IgD-negative memory B cell (primary cell): ENCODE results near the gene MAD1L1. TPM values are rescaled to one million over a fixed set of nuclear protein-coding genes. Genes with fewer than 3 reads are reported as not detected.
A peak's percentile ranks its signal among the peaks of the same experiment; 100 is the strongest.

Experiments used
- H3K27ac Mint-ChIP-seq, 3 donors: one replicate each; pipeline ENCODE4 v1.8.0; 2020 to 2022; ENCODE audit warnings: mild to moderate bottlenecking in 3 of 3, mixed read lengths in 3 of 3, moderate library complexity in 1 of 3
- H3K27me3 Mint-ChIP-seq: one replicate; pipeline ENCODE4 v1.8.0; 2021; ENCODE audit warnings: mixed read lengths
- H3K36me3 Mint-ChIP-seq: one replicate; pipeline ENCODE4 v1.8.0; 2020; ENCODE audit warnings: mild to moderate bottlenecking, mixed read lengths
- H3K4me1 Mint-ChIP-seq, 3 donors: one replicate each; pipeline ENCODE4 v1.8.0; 2020 to 2022; ENCODE audit warnings: mixed read lengths in 3 of 3, mild to moderate bottlenecking in 1 of 3
- H3K4me3 Mint-ChIP-seq, 4 donors: one replicate each; pipeline ENCODE4 v1.8.0; 2020 to 2022; ENCODE audit warnings: mild to moderate bottlenecking in 4 of 4, mixed read lengths in 4 of 4, moderate library complexity in 3 of 4
- H3K9me3 Mint-ChIP-seq, 3 donors: one replicate each; pipeline ENCODE4 v1.8.0; 2020 to 2021; ENCODE audit warnings: mixed read lengths in 3 of 3, mild to moderate bottlenecking in 1 of 3
- polyA plus RNA-seq: library from polyadenylated mRNA; unstranded; fragments of 300-500 nt; fragmentation: Illumina TruSeq; gene quantifications from one replicate; pipeline ENCODE4 v1.2.3, GENCODE V29; 2021

Gene MAD1L1
- polyA plus RNA-seq, 1 donor from 2014 or later, result 133 TPM

DNA sequence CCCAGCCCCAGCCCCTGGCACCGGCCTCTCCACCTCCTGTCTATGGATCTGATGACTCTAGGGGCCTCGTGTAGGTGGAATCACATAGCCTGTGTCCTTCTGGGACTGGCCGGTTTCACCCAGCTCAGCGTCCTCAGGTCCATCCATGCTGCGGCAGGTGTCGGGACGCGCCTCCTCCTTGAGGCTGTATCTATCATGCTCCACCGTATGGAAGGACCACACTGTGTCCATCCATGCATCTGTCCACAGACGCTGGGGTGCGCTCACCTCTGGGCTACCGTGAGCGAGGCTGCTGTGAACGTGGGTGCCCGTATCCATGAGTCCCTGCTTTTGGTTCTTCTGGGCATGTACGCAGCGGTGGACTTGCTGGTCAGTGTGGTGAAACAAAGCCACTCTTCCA lies 281.1 kb downstream of the MAD1L1 start:
- Mint-ChIP-seq H3K4me1 (peaks cover 5 to 7% (median 6%) of the 10 kb centered on the region in 3 donors), H3K27ac (peak overlapping the region in 1 of 3 donors; percentile 87)

DNA sequence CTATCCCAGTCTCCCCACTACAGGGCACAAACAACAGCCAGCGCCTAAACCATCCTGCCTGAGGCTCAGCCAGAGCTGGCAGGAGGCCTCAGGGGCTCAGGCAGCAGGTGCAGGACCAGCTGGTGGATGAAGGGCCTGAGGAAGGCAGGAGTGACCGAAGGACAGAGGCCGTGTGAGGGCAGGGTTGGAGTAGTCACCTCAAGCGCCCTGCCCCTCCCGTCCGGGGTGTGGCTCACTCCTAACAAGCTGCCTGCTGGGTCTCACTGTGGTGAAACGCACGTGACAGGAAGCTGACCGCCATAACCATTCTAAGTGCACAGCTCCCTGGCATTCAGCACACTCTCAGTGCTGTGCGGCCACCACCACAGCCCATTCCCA lies 281.6 kb downstream of the MAD1L1 start:
- H3K36me3 Mint-ChIP-seq, result peaks cover 2% of the 10 kb centered on the region

More for the DNA sequence above, 281.1 kb downstream of the MAD1L1 start:
- H3K36me3 Mint-ChIP-seq, result peaks cover 2% of the 10 kb centered on the region
- H3K4me3 Mint-ChIP-seq, result no peak overlapping the region
- no peaks in the 10 kb centered on the region for H3K9me3 Mint-ChIP-seq
- H3K27me3 Mint-ChIP-seq, result no peaks in the 10 kb centered on the region

DNA sequence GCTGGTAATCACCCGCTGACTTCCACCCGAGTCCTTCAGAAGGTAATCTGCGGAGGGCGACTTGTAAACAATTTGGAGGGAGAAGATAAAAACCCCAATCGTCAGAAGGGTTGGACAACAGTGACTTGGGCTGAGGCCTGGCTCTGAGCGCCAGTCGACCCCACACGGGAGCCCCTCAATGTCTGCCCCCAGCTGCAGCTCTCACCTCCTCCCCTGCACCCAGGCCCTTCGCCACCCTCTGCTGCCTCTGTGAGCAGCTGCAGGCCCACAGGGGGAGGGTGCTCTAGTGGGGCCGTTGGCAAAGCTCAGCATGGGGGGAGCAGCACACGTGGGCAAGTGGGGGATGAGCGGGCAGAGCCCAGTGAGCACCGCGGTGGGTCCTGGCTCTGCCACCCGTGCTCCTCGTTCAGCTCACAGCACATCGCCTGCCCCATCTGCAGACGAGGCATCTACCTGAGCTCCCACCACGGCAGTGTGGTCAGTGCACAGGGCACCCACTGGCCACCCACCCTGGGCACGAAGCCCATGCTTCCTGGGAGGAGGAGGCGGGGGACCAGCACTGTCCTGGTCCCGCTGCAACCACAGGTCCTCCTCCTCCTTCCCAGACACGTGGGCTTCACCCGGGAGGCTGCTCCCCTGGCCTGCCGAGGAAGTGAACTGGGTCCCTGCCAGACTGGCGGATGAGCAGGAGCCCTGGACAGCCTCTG lies 282.1 kb downstream of the MAD1L1 start:
- H3K36me3 Mint-ChIP-seq, result peaks cover 2% of the 10 kb centered on the region
- H3K4me3 Mint-ChIP-seq, result no peak overlapping the region
- H3K27me3 Mint-ChIP-seq, result no peaks in the 10 kb centered on the region
- H3K4me1 Mint-ChIP-seq, result peaks cover 5 to 7% (median 6%) of the 10 kb centered on the region in 3 donors
- no peaks in the 10 kb centered on the region for H3K9me3 Mint-ChIP-seq
- H3K27ac Mint-ChIP-seq, result no peak overlapping the region

More for the DNA sequence above, 281.6 kb downstream of the MAD1L1 start:
- H3K9me3 Mint-ChIP-seq, result no peaks in the 10 kb centered on the region
- no peaks in the 10 kb centered on the region for H3K27me3 Mint-ChIP-seq
- peaks cover 5 to 7% (median 6%) of the 10 kb centered on the region in 3 donors for H3K4me1 Mint-ChIP-seq
- no peak overlapping the region for H3K4me3 Mint-ChIP-seq
- H3K27ac Mint-ChIP-seq, result peak overlapping the region in 2 of 3 donors; percentile 53 to 87

DNA sequence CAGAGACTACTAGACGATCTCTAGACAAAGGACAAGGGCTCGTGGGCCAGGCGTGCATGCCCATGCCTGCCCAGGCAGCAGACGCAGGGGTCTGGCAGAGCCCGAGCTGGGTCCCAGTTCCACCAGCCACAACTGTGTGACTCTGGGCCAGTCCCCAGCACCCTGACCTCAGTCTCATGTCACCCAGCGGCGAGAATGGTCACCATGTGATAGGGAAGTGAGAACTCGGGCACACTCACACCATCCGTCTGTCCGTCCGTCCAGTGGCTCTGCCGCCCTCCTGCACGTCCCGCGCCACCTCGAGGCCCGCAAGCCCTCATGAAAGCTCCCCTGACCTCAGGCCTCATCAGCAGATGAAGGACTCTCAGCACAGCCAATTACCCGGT lies 282.7 kb downstream of the MAD1L1 start:
- no peaks in the 10 kb centered on the region for H3K27me3 Mint-ChIP-seq
- H3K27ac Mint-ChIP-seq, result no peak overlapping the region
- H3K9me3 Mint-ChIP-seq, result no peaks in the 10 kb centered on the region
- peaks cover 5 to 7% (median 6%) of the 10 kb centered on the region in 3 donors for H3K4me1 Mint-ChIP-seq
- peaks cover 2% of the 10 kb centered on the region for H3K36me3 Mint-ChIP-seq
- H3K4me3 Mint-ChIP-seq, result no peak overlapping the region

DNA sequence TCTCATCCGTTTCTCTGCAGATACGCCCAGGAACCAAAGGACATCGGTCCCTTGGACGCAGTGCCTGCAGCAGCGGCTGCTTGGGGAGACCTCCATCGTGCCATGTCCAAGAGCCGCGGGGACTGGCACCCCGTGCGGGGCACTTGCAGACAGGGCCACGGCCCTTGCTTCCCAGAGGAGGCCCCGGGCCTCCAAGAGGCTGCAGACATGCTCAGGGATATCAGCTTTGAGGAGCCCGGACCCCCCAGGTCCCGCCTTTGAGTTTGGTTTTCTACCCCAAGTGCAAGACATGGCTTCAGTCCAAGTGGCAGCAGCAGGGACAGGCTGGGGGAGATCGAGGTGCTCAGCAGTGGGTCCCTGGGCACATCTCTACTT lies 283.1 kb downstream of the MAD1L1 start:
- Mint-ChIP-seq H3K27me3 (no peaks in the 10 kb centered on the region), H3K27ac (no peak overlapping the region), H3K9me3 (no peaks in the 10 kb centered on the region), H3K36me3 (peaks cover 2% of the 10 kb centered on the region), H3K4me3 (no peak overlapping the region), H3K4me1 (peaks cover 5 to 7% (median 6%) of the 10 kb centered on the region in 3 donors)

DNA sequence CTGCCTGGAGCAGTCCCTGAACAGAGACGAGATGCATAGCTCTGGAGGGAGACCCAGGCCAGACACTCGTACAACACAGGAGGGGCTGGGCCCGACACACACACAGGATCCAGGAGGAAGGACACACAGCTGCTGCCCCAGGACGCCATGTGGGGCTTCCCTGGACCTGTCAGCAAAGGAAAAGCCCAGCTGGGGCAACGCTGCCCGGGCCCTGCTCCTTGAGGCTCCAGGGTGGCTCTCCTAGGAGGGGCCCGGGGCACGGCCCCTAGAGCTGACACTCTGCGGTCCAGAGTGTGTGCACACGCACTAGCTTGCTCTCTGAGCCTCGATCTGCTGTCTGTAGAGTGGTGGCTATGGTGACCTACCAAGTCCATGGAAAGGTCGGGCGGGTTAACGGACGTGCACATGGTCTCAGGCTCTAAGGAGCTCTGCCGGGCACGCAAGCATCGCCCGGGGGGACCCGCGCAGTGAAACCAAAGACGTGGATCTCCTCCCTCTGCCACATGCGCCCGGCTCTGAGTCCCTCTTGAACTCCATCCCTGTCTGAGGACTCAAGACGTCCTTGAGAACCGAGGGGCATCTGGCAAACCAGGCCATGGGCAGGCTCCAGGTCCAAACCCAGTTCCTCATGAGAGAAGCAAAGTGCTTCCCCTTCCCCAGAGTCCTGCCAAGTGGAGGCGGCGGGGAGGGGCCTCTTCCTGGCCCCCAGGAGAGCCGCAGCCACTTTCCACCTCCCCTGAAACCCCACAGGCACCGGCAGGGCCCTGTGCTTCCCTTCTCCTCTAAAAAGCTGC lies 283.7 kb downstream of the MAD1L1 start:
- Mint-ChIP-seq H3K4me1 (peaks cover 5 to 8% (median 6%) of the 10 kb centered on the region in 3 donors), H3K27me3 (no peaks in the 10 kb centered on the region), H3K4me3 (no peak overlapping the region), H3K9me3 (no peaks in the 10 kb centered on the region), H3K27ac (peak overlapping the region in 1 of 3 donors; percentile 13), H3K36me3 (peaks cover 2% of the 10 kb centered on the region)

DNA sequence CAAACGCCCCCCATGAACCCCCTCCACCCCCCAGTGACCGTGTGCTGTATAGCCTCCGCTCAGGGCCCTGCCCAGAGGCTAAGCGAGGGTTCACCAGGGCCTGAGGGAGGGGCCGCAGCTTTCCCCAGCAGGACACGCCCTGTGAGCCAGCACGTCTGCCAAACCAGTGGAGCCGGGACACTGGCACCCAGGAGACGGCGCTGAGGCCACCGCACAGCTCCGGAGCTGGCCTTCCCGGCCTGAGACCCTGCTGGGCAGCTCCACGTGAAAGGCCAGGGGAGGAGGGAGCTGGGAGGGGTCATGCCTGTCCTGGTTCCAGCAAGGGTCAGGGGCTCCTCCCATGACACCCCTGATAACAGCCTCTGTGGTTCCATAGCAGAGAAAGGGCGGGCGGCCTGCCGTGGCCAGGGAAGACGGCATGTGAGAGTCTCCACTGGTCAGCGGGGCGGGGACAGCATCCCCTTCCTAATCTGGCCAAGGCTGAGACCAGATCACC lies 284.4 kb downstream of the MAD1L1 start:
- H3K4me1 Mint-ChIP-seq, result peaks cover 5 to 11% (median 6%) of the 10 kb centered on the region in 3 donors
- no peaks in the 10 kb centered on the region for H3K27me3 Mint-ChIP-seq
- H3K27ac Mint-ChIP-seq, result peak overlapping the region in 1 of 3 donors; percentile 13
- H3K9me3 Mint-ChIP-seq, result no peaks in the 10 kb centered on the region
- H3K4me3 Mint-ChIP-seq, result no peak overlapping the region
- H3K36me3 Mint-ChIP-seq, result peaks cover 3% of the 10 kb centered on the region

DNA sequence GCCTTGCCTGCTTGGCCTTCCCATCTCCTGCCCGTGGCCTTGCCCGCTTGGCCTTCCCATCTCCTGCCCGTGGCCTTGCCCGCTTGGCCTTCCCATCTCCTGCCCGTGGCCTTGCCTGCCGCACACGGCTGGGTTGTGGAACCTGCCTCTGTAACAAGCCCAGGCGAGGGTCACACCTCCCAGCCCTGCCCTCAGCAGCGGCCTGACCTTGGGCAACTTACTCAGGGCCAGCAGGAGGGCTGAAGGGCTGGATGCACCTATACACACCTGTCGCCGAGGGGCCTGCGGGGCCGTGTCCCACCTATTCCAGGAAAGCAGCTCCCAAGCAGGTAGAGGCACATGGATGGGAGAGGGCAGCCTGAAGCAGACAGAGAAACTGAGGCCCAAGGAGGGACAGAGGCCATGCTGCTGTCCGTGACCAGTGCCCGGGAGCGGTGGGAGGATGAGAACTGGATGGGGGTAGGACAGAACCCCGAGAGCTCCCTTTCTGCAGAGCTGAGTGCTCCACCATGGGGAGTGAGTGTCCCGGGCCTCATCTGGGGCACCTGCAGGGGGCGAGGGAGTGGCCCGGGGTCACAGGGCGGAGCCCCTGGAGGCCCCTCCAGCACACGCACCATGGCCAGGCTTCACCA lies 285.0 kb downstream of the MAD1L1 start:
- H3K36me3 Mint-ChIP-seq, result peaks cover 3% of the 10 kb centered on the region
- H3K4me1 Mint-ChIP-seq, result peaks cover 5 to 15% (median 9%) of the 10 kb centered on the region in 3 donors
- H3K4me3 Mint-ChIP-seq, result no peak overlapping the region
- H3K9me3 Mint-ChIP-seq, result no peaks in the 10 kb centered on the region
- H3K27ac Mint-ChIP-seq, result no peak overlapping the region
- H3K27me3 Mint-ChIP-seq, result no peaks in the 10 kb centered on the region

DNA sequence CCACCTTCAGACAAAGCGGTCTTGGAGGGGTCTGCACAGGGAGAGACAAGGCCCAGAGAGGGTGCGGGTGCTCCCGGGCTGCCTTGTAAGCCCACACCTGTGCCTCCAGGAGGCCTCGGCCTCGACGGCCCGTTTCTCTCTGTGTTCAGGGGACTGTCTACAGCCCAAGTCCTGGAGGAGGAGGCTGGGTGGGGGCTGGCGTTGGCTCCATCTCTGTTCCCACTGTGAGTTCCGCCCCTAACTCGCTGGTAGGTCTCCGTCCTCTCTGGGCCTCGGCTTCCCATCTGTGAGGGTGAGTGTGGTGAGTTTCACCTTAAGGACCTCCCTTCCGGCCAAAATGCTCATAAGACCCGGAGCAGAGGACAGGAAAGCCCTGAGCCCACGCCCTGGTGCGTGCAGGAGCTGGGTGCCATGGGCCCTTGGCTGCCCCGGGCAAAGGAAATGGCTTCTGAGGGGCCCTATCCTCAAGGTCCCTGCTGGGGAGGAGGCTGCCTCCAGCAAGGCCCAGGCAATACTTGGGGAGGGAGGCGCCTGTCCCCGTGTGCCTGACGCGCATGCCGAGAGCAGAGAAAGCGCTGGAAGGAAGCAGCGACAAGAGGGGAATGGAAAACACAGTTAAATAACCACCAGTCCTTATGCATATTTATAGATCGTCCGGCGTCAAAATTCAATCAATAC lies 285.8 kb downstream of the MAD1L1 start:
- Mint-ChIP-seq H3K4me1 (peaks cover 5 to 16% (median 9%) of the 10 kb centered on the region in 3 donors), H3K27me3 (no peaks in the 10 kb centered on the region), H3K4me3 (peak overlapping the region in 1 of 4 donors; percentile 23), H3K9me3 (no peaks in the 10 kb centered on the region), H3K36me3 (peaks cover 2% of the 10 kb centered on the region), H3K27ac (peak overlapping the region in 1 of 3 donors; percentile 60)

DNA sequence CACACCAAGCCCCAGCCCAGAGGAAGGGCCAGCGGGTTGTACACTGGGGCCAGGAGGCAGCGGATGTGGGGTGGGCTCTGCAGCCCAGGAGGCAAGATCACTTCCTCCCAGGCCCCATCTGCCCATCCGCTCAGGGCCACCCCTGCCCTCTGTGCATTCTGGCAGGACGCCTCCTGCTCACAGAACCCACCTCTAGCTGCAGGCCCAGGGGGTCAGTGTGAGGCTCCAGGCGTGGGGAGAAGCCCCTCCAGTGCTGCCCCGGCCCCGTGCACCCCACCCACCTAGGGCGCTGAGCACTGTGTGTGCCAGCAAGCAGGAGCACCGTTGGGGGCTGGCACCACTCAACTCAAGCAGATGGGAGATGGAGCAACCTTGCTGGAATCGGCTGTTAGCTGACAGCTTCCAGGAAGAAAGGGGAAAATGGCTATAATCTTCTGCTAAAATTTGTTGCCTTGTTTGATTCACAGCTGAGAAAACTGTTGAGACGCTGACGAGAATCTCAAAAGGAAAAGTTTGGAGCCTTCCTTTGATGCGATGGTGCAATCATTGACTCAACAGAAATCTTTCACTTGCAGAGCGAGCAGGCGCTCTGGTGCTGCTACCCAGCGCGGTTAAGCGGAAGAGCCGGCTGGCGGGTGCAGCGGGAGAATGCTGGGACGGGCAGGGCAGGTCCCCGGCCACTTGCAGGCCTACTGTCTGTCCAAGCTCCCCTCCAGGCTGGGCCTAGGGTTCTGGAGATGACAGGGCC lies 286.5 kb downstream of the MAD1L1 start:
- Mint-ChIP-seq H3K27ac (no peak overlapping the region), H3K36me3 (peaks cover 2% of the 10 kb centered on the region), H3K9me3 (no peaks in the 10 kb centered on the region), H3K4me3 (no peak overlapping the region), H3K27me3 (no peaks in the 10 kb centered on the region), H3K4me1 (peaks cover under 1 to 12% (median 6%) of the 10 kb centered on the region in 3 donors)

DNA sequence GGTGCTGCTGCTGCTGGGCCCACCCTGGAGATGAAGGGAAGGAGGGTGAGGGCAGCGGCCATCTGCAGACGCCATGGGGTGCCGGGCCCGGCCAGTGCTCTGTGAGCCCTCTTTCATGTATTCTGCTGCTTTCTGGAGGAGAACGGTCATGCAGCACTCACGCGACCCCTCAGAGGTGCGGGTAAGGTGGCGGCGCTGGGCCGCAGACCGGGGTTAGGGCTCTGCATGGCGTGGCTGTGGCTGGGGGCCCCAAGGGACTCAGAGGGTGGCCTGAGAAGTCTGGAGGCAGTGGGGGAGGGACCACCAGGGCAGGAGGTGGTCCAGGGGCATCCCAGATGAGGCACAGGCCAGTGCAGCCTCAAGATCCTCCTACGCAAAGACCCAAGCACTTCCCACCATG lies 287.2 kb downstream of the MAD1L1 start:
- Mint-ChIP-seq H3K4me1 (peaks cover 0 to 13% (median 7%) of the 10 kb centered on the region in 3 donors), H3K27ac (no peak overlapping the region), H3K9me3 (no peaks in the 10 kb centered on the region)

DNA sequence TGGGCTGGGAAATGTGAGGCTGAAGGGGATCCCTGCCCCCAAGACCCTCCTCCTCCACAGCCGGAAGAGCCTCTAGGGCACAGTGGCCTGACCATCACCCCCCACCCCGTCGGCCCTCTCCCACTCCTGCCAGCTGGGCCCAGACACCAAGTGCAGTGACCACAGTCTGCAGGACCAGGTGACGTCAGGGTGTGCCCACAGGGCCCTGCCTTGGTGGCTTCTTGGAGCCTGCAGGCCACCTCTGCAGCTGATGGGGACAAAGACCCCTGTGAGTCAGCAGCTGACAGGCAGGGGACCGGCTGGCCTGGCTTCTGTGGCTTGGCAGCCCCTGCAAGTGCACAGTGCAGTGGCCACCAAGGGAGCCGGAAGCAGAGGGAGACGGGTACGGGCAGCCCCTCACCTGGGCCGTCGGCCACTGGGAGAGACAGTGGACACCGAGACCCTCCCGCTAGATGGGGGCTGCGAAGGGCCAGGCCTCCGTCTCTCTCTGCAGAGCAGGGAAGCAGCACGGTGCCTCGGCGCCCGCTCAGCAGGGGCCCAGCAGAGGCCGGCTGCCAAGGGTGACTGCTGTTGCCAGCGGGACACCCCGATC lies 288.0 kb downstream of the MAD1L1 start:
- peaks cover 0 to 13% (median 12%) of the 10 kb centered on the region in 3 donors for H3K4me1 Mint-ChIP-seq
- H3K27ac Mint-ChIP-seq, result no peak overlapping the region

More for the DNA sequence above, 287.2 kb downstream of the MAD1L1 start:
- H3K36me3 Mint-ChIP-seq, result peaks cover 2% of the 10 kb centered on the region
- no peak overlapping the region for H3K4me3 Mint-ChIP-seq
- no peaks in the 10 kb centered on the region for H3K27me3 Mint-ChIP-seq

DNA sequence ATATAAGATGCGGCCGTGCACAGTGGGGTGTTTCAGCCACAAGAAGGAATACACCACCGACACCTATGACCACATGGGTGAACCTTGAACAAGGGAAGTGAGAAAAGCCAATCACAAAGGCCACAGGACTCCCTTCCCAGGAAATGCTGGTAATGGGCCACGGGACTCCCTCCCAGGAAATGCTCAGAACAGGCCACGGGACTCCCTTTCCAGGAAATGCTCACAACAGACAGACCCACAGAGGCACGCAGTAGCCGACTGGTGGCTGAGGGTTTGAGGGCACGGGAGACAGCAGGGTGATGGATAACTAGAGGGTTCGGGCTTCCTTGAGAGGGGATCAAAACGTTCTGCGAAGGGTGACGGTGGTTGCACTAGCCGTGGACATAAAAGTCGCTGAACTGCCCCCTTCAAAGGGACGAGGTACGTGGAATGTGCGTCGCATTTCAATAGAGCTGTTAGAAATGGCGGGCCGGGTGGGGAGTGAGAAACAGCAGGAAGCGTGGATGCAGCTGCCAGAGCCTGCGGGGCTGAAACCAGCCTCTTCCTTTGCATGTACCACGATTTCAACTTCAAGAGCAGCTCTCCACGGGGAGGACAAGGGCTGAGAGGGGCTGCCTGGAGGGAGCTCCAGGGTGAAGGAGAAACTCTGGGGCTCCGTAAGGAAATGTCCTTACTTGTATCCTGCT lies 288.7 kb downstream of the MAD1L1 start:
- peak overlapping the region; percentile 8 to 74 (median 31) for H3K27ac Mint-ChIP-seq
- peaks cover 0 to 15% (median 14%) of the 10 kb centered on the region in 3 donors for H3K4me1 Mint-ChIP-seq

More for the DNA sequence above, 288.0 kb downstream of the MAD1L1 start:
- no peak overlapping the region for H3K4me3 Mint-ChIP-seq
- H3K9me3 Mint-ChIP-seq, result no peaks in the 10 kb centered on the region
- H3K36me3 Mint-ChIP-seq, result peaks cover 2% of the 10 kb centered on the region
- no peaks in the 10 kb centered on the region for H3K27me3 Mint-ChIP-seq

More for the DNA sequence above, 288.7 kb downstream of the MAD1L1 start:
- Mint-ChIP-seq H3K27me3 (no peaks in the 10 kb centered on the region), H3K4me3 (peak overlapping the region in 1 of 4 donors; percentile 67), H3K9me3 (no peaks in the 10 kb centered on the region), H3K36me3 (peaks cover 2% of the 10 kb centered on the region)
